Activated CD8-positive, alpha-beta T cell treated with anti-CD3 and anti-CD28 coated beads for 36 hours (primary cell): Measurements from ENCODE around the gene GALNT17. TPM values are rescaled to one million over a fixed set of nuclear protein-coding genes. Genes with fewer than 3 reads are reported as not detected.
"Not testable (repeated sequence)": the region's sequence is repeated elsewhere in the genome, so short reads cannot be mapped to it uniquely, and the experiment has no call there.

ENCODE experiments used
- ATAC-seq: fragments of 200-7000 bp; cut with Tn5 transposase; one replicate; pipeline ENCODE4 v1.10.0; 2021; ENCODE audit warnings: mild to moderate bottlenecking, moderate library complexity
- CTCF ChIA-PET: fragments of 350-600 bp; sonication (Branson Sonifier 250); formaldehyde crosslinking; loops from one replicate; lab custom pipeline; 2021; ENCODE audit warnings: antibody characterized with exemption; lab: Charles Lee
- POLR2A ChIA-PET: fragments of 350-600 bp; sonication (Branson Sonifier 250); formaldehyde crosslinking; loops from one replicate; lab custom pipeline; 2021; ENCODE audit warnings: antibody characterized with exemption; lab: Charles Lee
- DNase-seq: peaks from one replicate; pipeline ENCODE4 v3.0.0-alpha.2; 2020
- H3K27ac Mint-ChIP-seq: one replicate; pipeline ENCODE4 v1.8.0; 2021; ENCODE audit warnings: mild to moderate bottlenecking, mixed read lengths
- H3K27me3 Mint-ChIP-seq: one replicate; pipeline ENCODE4 v1.8.0; 2021; ENCODE audit warnings: mixed read lengths
- H3K36me3 Mint-ChIP-seq: one replicate; pipeline ENCODE4 v1.8.0; 2021; ENCODE audit warnings: low read depth, mixed read lengths
- H3K4me1 Mint-ChIP-seq: one replicate; pipeline ENCODE4 v1.8.0; 2021; ENCODE audit warnings: low read depth, mixed read lengths
- H3K4me3 Mint-ChIP-seq: one replicate; pipeline ENCODE4 v1.8.0; 2021; ENCODE audit warnings: mild to moderate bottlenecking, moderate library complexity, mixed read lengths
- H3K9me3 Mint-ChIP-seq: one replicate; pipeline ENCODE4 v1.8.0; 2021; ENCODE audit warnings: mixed read lengths
- intact Hi-C: fragments of 100-400 bp; cut with micrococcal nuclease; formaldehyde crosslinking; loops from one replicate; pipeline ENCODE4 v1.10.0; 2022
- total RNA-seq, 2 experiments: library from RNA; stranded (reverse); gene quantifications; one replicate each; pipeline ENCODE4 v1.2.3, GENCODE V29; 2021
- TF ChIP-seq, protein P1 (sequence below): fragments of 200-600 bp; IDR thresholded peaks from one replicate; pipeline ENCODE4 v1.8.0; 2022; ENCODE audit warnings: antibody characterized with exemption, mild to moderate bottlenecking

Gene GALNT17
- total RNA-seq, 2 experiments from 2014 or later, result not detected

DNA sequence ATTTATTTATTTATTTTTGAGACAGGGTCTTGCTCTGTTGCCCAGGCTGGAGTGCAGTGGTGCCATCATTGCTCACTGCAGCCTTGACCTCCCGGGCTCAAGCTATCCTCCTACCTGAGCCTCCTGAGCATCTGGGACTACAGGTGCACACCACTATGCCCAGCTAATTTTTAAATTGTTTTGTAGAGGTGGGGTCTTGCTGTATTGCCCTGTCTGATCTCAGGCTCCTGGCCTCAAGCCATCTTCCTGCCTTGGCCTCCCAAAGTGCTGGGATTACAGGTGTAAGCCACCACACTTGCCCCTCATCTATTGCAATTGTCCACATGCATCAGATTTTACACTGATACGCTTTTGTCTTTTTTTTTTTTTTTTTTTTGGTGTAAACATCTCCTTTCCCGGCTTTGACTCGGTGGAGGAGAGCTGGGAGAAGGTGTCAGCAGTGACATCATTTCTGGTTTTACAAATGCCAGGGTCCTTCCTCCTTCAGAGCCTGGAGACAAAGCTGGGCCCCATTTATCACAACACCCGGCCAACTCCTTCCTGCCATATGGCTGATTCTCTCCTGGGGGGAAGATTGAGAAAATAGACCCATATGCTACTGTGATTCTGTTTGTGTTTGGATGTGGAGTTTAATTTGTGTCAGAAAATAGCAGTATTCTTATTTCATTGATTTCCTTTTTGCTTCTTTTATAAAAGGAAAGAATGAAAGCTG is 61.3 kb downstream of the GALNT17 start:
- ChIA-PET CTCF (no interaction called here), POLR2A (no interaction called here)
- H3K9me3 Mint-ChIP-seq, result peaks cover 19% of the 10 kb centered on the region
- H3K27ac Mint-ChIP-seq, result no peak overlapping the region
- ATAC-seq (no peak), DNase-seq (no peak)
- H3K36me3 Mint-ChIP-seq, result no peaks in the 10 kb centered on the region
- intact Hi-C loops, result no loop called here
- H3K27me3 Mint-ChIP-seq, result no peaks in the 10 kb centered on the region
- no peak overlapping the region for H3K4me3 Mint-ChIP-seq
- TF ChIP-seq, protein P1, sequence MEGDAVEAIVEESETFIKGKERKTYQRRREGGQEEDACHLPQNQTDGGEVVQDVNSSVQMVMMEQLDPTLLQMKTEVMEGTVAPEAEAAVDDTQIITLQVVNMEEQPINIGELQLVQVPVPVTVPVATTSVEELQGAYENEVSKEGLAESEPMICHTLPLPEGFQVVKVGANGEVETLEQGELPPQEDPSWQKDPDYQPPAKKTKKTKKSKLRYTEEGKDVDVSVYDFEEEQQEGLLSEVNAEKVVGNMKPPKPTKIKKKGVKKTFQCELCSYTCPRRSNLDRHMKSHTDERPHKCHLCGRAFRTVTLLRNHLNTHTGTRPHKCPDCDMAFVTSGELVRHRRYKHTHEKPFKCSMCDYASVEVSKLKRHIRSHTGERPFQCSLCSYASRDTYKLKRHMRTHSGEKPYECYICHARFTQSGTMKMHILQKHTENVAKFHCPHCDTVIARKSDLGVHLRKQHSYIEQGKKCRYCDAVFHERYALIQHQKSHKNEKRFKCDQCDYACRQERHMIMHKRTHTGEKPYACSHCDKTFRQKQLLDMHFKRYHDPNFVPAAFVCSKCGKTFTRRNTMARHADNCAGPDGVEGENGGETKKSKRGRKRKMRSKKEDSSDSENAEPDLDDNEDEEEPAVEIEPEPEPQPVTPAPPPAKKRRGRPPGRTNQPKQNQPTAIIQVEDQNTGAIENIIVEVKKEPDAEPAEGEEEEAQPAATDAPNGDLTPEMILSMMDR, result no peak
- H3K4me1 Mint-ChIP-seq, result no peaks in the 10 kb centered on the region

DNA sequence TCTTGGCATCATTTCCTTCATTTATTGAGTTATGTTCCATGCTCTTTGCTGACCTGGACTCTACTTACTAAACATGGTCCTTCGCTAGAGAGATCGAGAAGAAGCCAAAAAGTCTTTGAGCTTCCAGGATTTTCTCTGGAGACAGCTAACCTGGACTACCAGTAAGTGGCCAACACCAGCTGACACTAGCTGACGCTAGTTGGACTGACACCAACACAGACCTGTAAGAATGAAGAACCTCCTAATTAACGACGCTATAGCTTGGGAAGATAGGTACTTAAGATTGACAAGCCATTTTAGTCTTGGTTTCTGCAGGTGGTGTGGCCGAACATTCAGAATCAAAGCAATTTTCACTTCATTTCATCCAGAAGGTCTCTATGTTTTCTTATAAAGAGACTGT is 66.4 kb downstream of the GALNT17 start:
- DNase-seq (no peak), ATAC-seq (no peak)
- no peak overlapping the region for H3K4me3 Mint-ChIP-seq
- intact Hi-C loops, result no loop called here
- peaks cover 10% of the 10 kb centered on the region for H3K9me3 Mint-ChIP-seq
- TF ChIP-seq, protein P1, result no peak
- ChIA-PET POLR2A (no interaction called here), CTCF (no interaction called here)
- H3K4me1 Mint-ChIP-seq, result no peaks in the 10 kb centered on the region
- H3K36me3 Mint-ChIP-seq, result no peaks in the 10 kb centered on the region
- H3K27ac Mint-ChIP-seq, result no peak overlapping the region
- no peaks in the 10 kb centered on the region for H3K27me3 Mint-ChIP-seq

DNA sequence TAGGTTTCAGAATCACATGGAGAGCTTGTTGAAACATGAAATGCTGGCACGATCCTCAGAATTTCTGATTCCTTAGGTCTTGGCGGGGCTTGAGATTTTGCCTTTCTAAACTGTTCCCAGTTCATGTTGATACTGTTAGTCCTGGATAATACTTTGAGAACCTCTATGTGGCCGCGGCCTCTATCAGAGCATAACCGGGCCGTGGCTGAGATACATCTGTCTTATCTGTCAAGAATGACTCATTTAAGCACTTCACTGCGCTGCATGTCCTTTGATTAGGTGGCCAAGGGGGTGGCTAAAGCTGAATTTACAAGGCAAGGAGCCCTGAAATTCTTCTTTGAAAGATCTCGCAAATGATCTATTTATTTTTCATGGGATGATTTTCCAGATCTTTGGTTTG is 66.9 kb downstream of the GALNT17 start:
- intact Hi-C loops, result no loop called here
- CTCF ChIA-PET, result no interaction called here
- H3K27ac Mint-ChIP-seq, result no peak overlapping the region
- ATAC-seq (no peak), DNase-seq (no peak)
- H3K4me1 Mint-ChIP-seq, result no peaks in the 10 kb centered on the region
- no peaks in the 10 kb centered on the region for H3K27me3 Mint-ChIP-seq
- H3K9me3 Mint-ChIP-seq, result peaks cover 11% of the 10 kb centered on the region
- POLR2A ChIA-PET, result no interaction called here
- no peak overlapping the region for H3K4me3 Mint-ChIP-seq
- no peaks in the 10 kb centered on the region for H3K36me3 Mint-ChIP-seq
- TF ChIP-seq, protein P1, result no peak

DNA sequence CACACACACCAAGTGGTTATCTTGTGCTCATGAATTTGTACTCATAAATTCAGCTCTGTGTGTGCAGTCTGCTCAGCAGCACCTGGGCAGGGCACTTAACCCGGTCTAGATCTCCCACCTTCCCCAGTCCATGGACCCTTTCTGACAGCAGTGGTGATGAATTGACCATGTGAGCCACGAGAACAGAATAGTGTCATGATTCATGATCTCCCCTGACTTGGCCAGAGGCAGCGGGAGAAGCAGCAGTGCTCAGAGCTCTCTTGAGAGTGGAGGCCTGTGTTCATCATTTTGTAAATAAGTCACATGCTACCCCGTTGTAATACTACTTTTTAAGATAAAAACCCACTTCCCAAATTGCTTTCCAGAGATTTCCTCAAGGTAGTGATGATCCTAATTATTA is 74.2 kb downstream of the GALNT17 start:
- CTCF ChIA-PET, result no interaction called here

DNA sequence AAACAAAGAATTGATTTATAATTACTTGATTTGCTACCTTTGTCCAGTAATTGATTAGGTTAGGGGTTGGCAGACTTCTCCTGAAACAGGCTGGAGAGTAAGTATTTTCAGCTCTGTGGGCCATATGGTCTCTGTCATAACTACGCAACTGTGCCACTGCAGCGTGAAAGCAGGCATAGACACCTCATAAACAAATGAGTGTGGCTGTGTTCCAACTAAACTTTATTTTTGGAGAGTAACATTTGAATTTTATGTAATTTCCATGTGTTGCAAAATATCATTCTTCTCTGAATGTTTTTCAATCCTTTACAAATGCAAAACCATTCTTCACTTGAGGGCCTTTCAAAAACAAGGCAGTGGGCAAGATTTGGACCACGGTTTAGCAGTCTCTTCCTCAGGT is 76.9 kb downstream of the GALNT17 start:
- ATAC-seq (no peak), DNase-seq (no peak)
- TF ChIP-seq, protein P1, result no peak
- CTCF ChIA-PET, result no interaction called here
- H3K27ac Mint-ChIP-seq, result no peak overlapping the region
- intact Hi-C loops, result no loop called here
- POLR2A ChIA-PET, result no interaction called here
- no peaks in the 10 kb centered on the region for H3K4me1 Mint-ChIP-seq
- H3K27me3 Mint-ChIP-seq, result no peaks in the 10 kb centered on the region
- peaks cover 4% of the 10 kb centered on the region for H3K9me3 Mint-ChIP-seq
- no peak overlapping the region for H3K4me3 Mint-ChIP-seq
- no peaks in the 10 kb centered on the region for H3K36me3 Mint-ChIP-seq

More for the DNA sequence above, 74.2 kb downstream of the GALNT17 start:
- POLR2A ChIA-PET, result no interaction called here
- no peak for ATAC-seq
- no peaks in the 10 kb centered on the region for H3K27me3 Mint-ChIP-seq
- TF ChIP-seq, protein P1, result no peak
- peaks cover 5% of the 10 kb centered on the region for H3K9me3 Mint-ChIP-seq
- no peak overlapping the region for H3K27ac Mint-ChIP-seq
- H3K36me3 Mint-ChIP-seq, result no peaks in the 10 kb centered on the region
- intact Hi-C loops, result no loop called here
- H3K4me1 Mint-ChIP-seq, result no peaks in the 10 kb centered on the region
- DNase-seq, result no peak
- no peak overlapping the region for H3K4me3 Mint-ChIP-seq

DNA sequence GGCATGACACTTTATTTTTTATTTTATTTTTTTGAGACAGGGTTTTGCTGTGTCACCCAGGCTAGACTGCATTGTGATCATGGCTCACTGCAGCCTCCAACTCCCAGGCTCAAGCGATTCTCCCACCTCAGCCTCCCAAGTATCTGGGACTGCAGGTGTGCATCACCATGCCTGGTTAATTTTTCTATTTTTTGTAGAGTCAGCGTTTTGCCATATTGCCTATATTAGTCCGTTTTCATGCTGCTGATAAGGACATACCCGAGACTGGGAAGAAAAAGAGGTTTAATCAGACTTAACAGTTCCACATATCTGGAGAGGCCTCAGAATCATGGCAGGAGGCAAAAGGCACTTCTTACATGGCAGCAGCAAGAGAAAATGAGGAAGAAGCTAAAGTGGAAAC is 77.5 kb downstream of the GALNT17 start:
- DNase-seq, H3K36me3 Mint-ChIP-seq, H3K9me3 Mint-ChIP-seq, H3K27me3 Mint-ChIP-seq, H3K27ac Mint-ChIP-seq, intact Hi-C loops, CTCF ChIA-PET, POLR2A ChIA-PET, H3K4me3 Mint-ChIP-seq, ATAC-seq, H3K4me1 Mint-ChIP-seq: not testable (repeated sequence)
